K562 (cell line): Measurements from ENCODE around the gene MALSU1. TPM values are rescaled to one million over a fixed set of nuclear protein-coding genes. Genes with fewer than 3 reads are reported as not detected.

ENCODE experiments used
- ATAC-seq: fragments of 200-7000 bp; cut with Tn5 transposase; 3 replicates; pipeline ENCODE4 v1.9.1; 2020; ENCODE audit warnings: moderate library complexity
- BruUV-seq: library from RNA; stranded (reverse); fragments of 400-500 nt; replicated peaks from 2 replicates; lab custom pipeline; 2021; lab: Mats Ljungman, UMichigan
- CTCF ChIA-PET: fragments of 300-600 bp; formaldehyde crosslinking; extraction: SDS; loops from one replicate; lab custom pipeline; 2021; ENCODE audit warnings: low intra/inter-chr PET ratio; lab: Yijun Ruan, JAX
- POLR2A ChIA-PET: fragments of 300-600, 350-650 bp; sonication (Branson Sonifier 250); formaldehyde crosslinking; extraction: SDS; loops from one replicate; lab custom pipeline; 2021; ENCODE audit warnings: antibody characterized with exemption, inconsistent platforms; lab: Yijun Ruan, JAX
- DNase-seq, 4 experiments: peaks; one replicate each; pipeline versions ENCODE4 v3.0.0 to v3.0.0-alpha.2; 2011 to 2018; ENCODE audit warnings: low spot score in 3 of 4, mixed read lengths in 3 of 4; ENCODE audit errors: extremely low read depth in 1 of 4
- FAIRE-seq: peaks from 2 replicates; lab custom pipeline; 2011; peaks lifted over from hg19 to GRCh38; lab: Jason Lieb, UNC
- H2AFZ ChIP-seq: 2 replicates; pipeline ENCODE4 v1.6.0; 2011; ENCODE audit warnings: low read depth, low read length, control low read depth, inconsistent platforms
- H3K27ac ChIP-seq: fragments of 200-600 bp; 3 replicates; pipeline ENCODE4 v1.8.0; 2011; ENCODE audit warnings: low read depth, mild to moderate bottlenecking, control low read depth, inconsistent platforms, low read length, moderate library complexity, mixed read lengths; ENCODE audit errors: extremely low read depth
- H3K27me3 ChIP-seq, 2 experiments: fragments of 300-600 bp in 1 of 2; 2 replicates in 1 of 2; 3 replicates in 1 of 2; pipeline versions ENCODE4 v1.6.0 to v1.8.0; 2011; ENCODE audit warnings: inconsistent platforms in 2 of 2, low read length in 2 of 2, mild to moderate bottlenecking in 1 of 2, mixed read lengths in 1 of 2, moderate library complexity in 1 of 2; ENCODE audit not compliant: control insufficient read depth in 2 of 2, insufficient read depth in 2 of 2
- H3K36me3 ChIP-seq: fragments of 300-600 bp; 3 replicates; pipeline ENCODE4 v1.8.0; 2011; ENCODE audit warnings: mild to moderate bottlenecking, low read length, inconsistent platforms; ENCODE audit not compliant: control insufficient read depth, insufficient read depth
- H3K4me1 ChIP-seq, 2 experiments: fragments of 200-600 bp in 1 of 2; replicated peaks in 1 of 2; 2 replicates in 1 of 2; 3 replicates in 1 of 2; pipeline versions ENCODE4 v1.5.1 to v1.8.0; 2011; ENCODE audit warnings: inconsistent platforms in 2 of 2, low read length in 2 of 2, mild to moderate bottlenecking in 1 of 2, mixed read lengths in 1 of 2, moderate library complexity in 1 of 2; ENCODE audit not compliant: control insufficient read depth in 2 of 2, insufficient read depth in 2 of 2
- H3K4me2 ChIP-seq: 2 replicates; pipeline ENCODE4 v1.6.1; 2011; ENCODE audit warnings: low read length, control low read depth, inconsistent platforms, mixed read lengths; ENCODE audit not compliant: insufficient read depth
- H3K4me3 ChIP-seq: fragments of 200-600 bp; sonication (generic), shearing (Covaris generic); 2 replicates; pipeline ENCODE4 v1.5.1; 2016; ENCODE audit warnings: control low read depth, inconsistent platforms
- H3K79me2 ChIP-seq: fragments of 200-600 bp; 3 replicates; pipeline ENCODE4 v1.8.0; 2011; ENCODE audit warnings: low read length, inconsistent platforms; ENCODE audit not compliant: control insufficient read depth, insufficient read depth
- H3K9ac ChIP-seq, 2 experiments: 2 replicates each; pipeline versions ENCODE4 v1.6.0 to v1.6.1; 2011; ENCODE audit warnings: low read depth in 2 of 2, low read length in 2 of 2, control low read depth in 1 of 2, inconsistent platforms in 1 of 2, mild to moderate bottlenecking in 1 of 2, mixed read lengths in 1 of 2; ENCODE audit not compliant: insufficient read depth in 1 of 2
- H3K9me1 ChIP-seq: one replicate; pipeline ENCODE4 v1.6.0; 2011; ENCODE audit warnings: inconsistent platforms, mild to moderate bottlenecking, low read length, moderate library complexity; ENCODE audit not compliant: control insufficient read depth, insufficient read depth
- H3K9me3 ChIP-seq: replicated peaks from 2 replicates; pipeline ENCODE4 v1.5.1; 2011; ENCODE audit warnings: low read depth, low read length, inconsistent platforms; ENCODE audit not compliant: control insufficient read depth, insufficient read depth
- H4K20me1 ChIP-seq: replicated peaks from 2 replicates; pipeline ENCODE4 v1.6.1; 2011; ENCODE audit warnings: low read length, inconsistent platforms, mixed read lengths; ENCODE audit not compliant: control insufficient read depth, insufficient read depth
- HNRNPLL ChIP-seq: fragments of 200-400 bp; formaldehyde crosslinking; IDR thresholded peaks from 2 replicates; pipeline ENCODE4 v1.6.1; 2017; ENCODE audit warnings: low read length, low read depth, mild to moderate bottlenecking; ENCODE audit not compliant: poor library complexity, severe bottlenecking
- MAFG ChIP-seq: fragments of 450-650 bp; conservative IDR thresholded peaks from 2 replicates; pipeline ENCODE4 v1.6.1; 2016; ENCODE audit warnings: missing genetic modification characterization, missing compliant biosample characterization
- MBD2 ChIP-seq: sonication (generic); IDR thresholded peaks from 2 replicates; pipeline ENCODE4 v1.6.1; 2016; ENCODE audit warnings: low read depth, borderline replicate concordance
- NBN ChIP-seq: fragments of 450-650 bp; IDR thresholded peaks from 2 replicates; pipeline ENCODE4 v1.6.1; 2016; ENCODE audit warnings: low read depth, mild to moderate bottlenecking
- RBM39 ChIP-seq: fragments of 200-400 bp; formaldehyde crosslinking; optimal IDR thresholded peaks from 2 replicates; pipeline ENCODE3; 2018; ENCODE audit warnings: low read depth, low read length
- SRSF3 ChIP-seq: fragments of 200-400 bp; formaldehyde crosslinking; IDR thresholded peaks from 2 replicates; pipeline ENCODE4 v1.6.1; 2016; ENCODE audit warnings: mild to moderate bottlenecking, low read length, moderate library complexity; ENCODE audit not compliant: insufficient read depth
- SUPT5H ChIP-seq: fragments of 450-650 bp; IDR thresholded peaks from 2 replicates; pipeline ENCODE4 v1.6.1; 2016
- THRAP3 ChIP-seq: fragments of 450-650 bp; IDR thresholded peaks from 2 replicates; pipeline ENCODE4 v1.6.1; 2016; ENCODE audit warnings: mild to moderate bottlenecking, inconsistent platforms, borderline replicate concordance
- WGBS: fragments of 100-300 bp; shearing (Covaris generic); methylation state at CpG from one replicate; pipeline ENCODE4 v1.1.6; 2016; ENCODE audit warnings: low coverage, mixed read lengths; ENCODE audit not compliant: insufficient coverage; ENCODE audit errors: missing lambda C conversion rate; 5-methylcytosine and 5-hydroxymethylcytosine counted together
- in situ Hi-C: fragments of 300-500 bp; cut with MboI; formaldehyde crosslinking; loops from 4 replicates; pipeline ENCODE4 v1.15.0; 2018; ENCODE audit warnings: inconsistent platforms, mixed read lengths
- intact Hi-C: fragments of 100-400 bp; cut with micrococcal nuclease; formaldehyde crosslinking; loops from 2 replicates; pipeline ENCODE4 v1.14.2; 2022
- polyA plus RNA-seq, 8 experiments: library from polyadenylated mRNA; depleted of rRNA in 4 of 8; stranded (reverse) in 5 of 8; unstranded in 3 of 8; fragments of >200 nt; fragmentation: Nextera tagmentation in 2 of 8; fragmentation: Illumina TruSeq in 1 of 8; extraction: Ambion mirVana in 2 of 8; extraction: Trizol in 1 of 8; gene quantifications; 2 replicates each; pipeline versions ENCODE4 v1.2.1 to v1.2.3, GENCODE V29; 2011 to 2014; ENCODE audit warnings: inconsistent platforms in 1 of 8, missing spikeins in 1 of 8
- total RNA-seq, 7 experiments: library from RNA; depleted of rRNA in 6 of 7; stranded (reverse); fragments of >200 nt in 6 of 7; fragmentation: Illumina TruSeq in 2 of 7; extraction: Trizol in 2 of 7; gene quantifications; 2 replicates each; pipeline versions ENCODE4 v1.2.1 to v1.2.3, GENCODE V29; 2011 to 2021; ENCODE audit warnings: low replicate concordance in 1 of 7

MALSU1 gene
- total and polyA plus RNA-seq, 9 of the 15 experiments (the other 6 are each of a cell fraction or from before 2014, with no cell fraction given) = 12.3 to 308 (median 81.2) TPM

DNA sequence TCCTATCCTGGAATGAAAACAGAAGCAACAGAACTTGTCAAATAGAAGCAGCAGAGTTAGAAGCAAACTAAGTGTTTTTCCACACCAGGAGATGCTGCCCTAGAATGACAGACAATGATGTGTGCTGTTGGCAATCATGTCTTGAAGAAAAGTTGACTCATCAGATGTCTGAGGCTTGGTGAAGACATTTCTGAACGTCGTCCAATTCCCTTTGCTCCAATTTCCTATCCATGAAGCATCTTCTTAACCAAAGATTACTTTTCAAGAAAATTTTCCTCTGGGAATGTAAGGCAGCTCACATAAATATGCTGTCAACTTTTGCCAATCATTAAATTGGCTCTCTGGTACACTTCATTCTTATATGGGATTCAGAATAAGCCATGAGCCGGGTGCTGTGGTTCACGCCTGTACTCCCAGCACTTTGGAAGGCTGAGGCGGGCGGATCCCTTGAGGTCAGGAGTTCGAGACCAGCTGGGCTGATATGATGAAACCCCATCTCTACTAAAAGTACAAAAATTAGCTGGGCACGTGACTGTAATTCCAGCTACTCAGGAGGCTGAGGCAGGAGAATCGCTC, 34.6 kb downstream of the MALSU1 start:
- Histone ChIP-seq H3K9me1 (no peaks in the 10 kb centered on the region), H3K27me3 (no peaks in the 10 kb centered on the region)
- intact Hi-C loops = no loop called here
- TF ChIP-seq NBN (no peak), THRAP3 (no peak), MAFG (no peak), HNRNPLL (no peak), RBM39 (no peak), SRSF3 (no peak), SUPT5H (no peak), MBD2 (no peak)
- TF ChIP-seq, all 486 proteins: peak for 0
- Histone ChIP-seq H3K9me3 (no peaks in the 10 kb centered on the region), H2AFZ (no peak overlapping the region), H3K4me3 (no peak overlapping the region), H3K79me2 (no peaks in the 10 kb centered on the region), H3K9ac (no peak overlapping the region), H4K20me1 (no peaks in the 10 kb centered on the region), H3K4me1 (no peaks in the 10 kb centered on the region), H3K27ac (no peak overlapping the region), H3K36me3 (peaks cover 83% of the 10 kb centered on the region), H3K4me2 (no peak overlapping the region)
- no peak for ATAC-seq
- CTCF ChIA-PET = no interaction called here
- FAIRE-seq = no peak
- 81% methylated on average over 9 of the region's 9 CpGs for WGBS
- BruUV-seq = TSS peak; percentile 8
- POLR2A ChIA-PET = interaction anchor here (1.6 kb wide), 1 partner anchor 33 kb away, joined by 3 read pairs; no protein-coding TSS in a partner anchor
- in situ Hi-C loops = no loop called here
- no peak for DNase-seq
